Esophagus muscularis mucosa (tissue), 4 donors: Measurements from ENCODE around the gene DUT. TPM values are rescaled to one million over a fixed set of nuclear protein-coding genes. Genes with fewer than 3 reads are reported as not detected.

Source experiments
- DNase-seq: peaks from one replicate; pipeline ENCODE4 v3.0.0-alpha.2; 2017; ENCODE audit errors: extremely low spot score
- H3K27ac ChIP-seq, 4 donors: fragments of 200-600 bp; sonication (generic); replicated peaks in 1 of 4; 1 replicate in 3 of 4; 2 replicates in 1 of 4; pipeline ENCODE4 v1.5.1; 2016 to 2019; ENCODE audit warnings: mild to moderate bottlenecking in 1 of 4
- H3K27me3 ChIP-seq, 4 donors: fragments of 200-600 bp; sonication (generic); one replicate each; pipeline versions ENCODE4 v1.5.1 to v1.6.0; 2016 to 2019
- H3K36me3 ChIP-seq, 4 donors: fragments of 200-600 bp; sonication (generic); one replicate each; pipeline ENCODE4 v1.5.1; 2016 to 2019
- H3K4me1 ChIP-seq, 4 donors: fragments of 200-600 bp; sonication (generic); one replicate each; pipeline ENCODE4 v1.5.1; 2016 to 2019
- H3K4me3 ChIP-seq, 4 donors: fragments of 200-600 bp; sonication (generic); 1 replicate in 2 of 4; 2 replicates in 2 of 4; pipeline ENCODE4 v1.5.1; 2016 to 2019; ENCODE audit warnings: mild to moderate bottlenecking in 4 of 4, moderate library complexity in 1 of 4
- H3K9me3 ChIP-seq, 4 donors: fragments of 200-600 bp; sonication (generic); 1 replicate in 3 of 4; 2 replicates in 1 of 4; pipeline ENCODE4 v1.5.1; 2016 to 2019
- CTCF ChIP-seq, 3 experiments: fragments of 200-600 bp in 2 of 3; fragments of 450-650 bp in 1 of 3; sonication (generic) in 2 of 3; IDR thresholded peaks; one replicate each; pipeline ENCODE4 v1.5.1; 2017 to 2019; ENCODE audit warnings: antibody characterized with exemption in 3 of 3, mild to moderate bottlenecking in 2 of 3, moderate library complexity in 1 of 3
- EP300 ChIP-seq: sonication (generic); formaldehyde crosslinking; IDR thresholded peaks from one replicate; pipeline ENCODE4 v1.6.1; 2017; ENCODE audit warnings: antibody characterized with exemption
- POLR2A ChIP-seq: fragments of 450-650 bp; IDR thresholded peaks from one replicate; pipeline ENCODE4 v1.6.1; 2017; ENCODE audit warnings: antibody characterized with exemption, moderate library complexity, mild to moderate bottlenecking, low read depth
- POLR2AphosphoS5 ChIP-seq, 2 donors: sonication (generic); formaldehyde crosslinking; IDR thresholded peaks; one replicate each; pipeline ENCODE4 v1.6.1; 2017; ENCODE audit warnings: antibody characterized with exemption in 2 of 2
- WGBS: methylation state at CpG from one replicate; pipeline ENCODE4 v1.1.5; 2018; 5-methylcytosine and 5-hydroxymethylcytosine counted together
- intact Hi-C: fragments of 100-400 bp; cut with DNase I; formaldehyde crosslinking; loops from one replicate; pipeline ENCODE4 v1.15.1; 2023
- total RNA-seq, 4 donors: library from RNA; depleted of rRNA; stranded (reverse); fragments of >200 nt; gene quantifications; one replicate each; pipeline versions ENCODE4 v1.1.0 to v1.2.1, GENCODE V29; 2016

The DUT gene
- total RNA-seq, 4 donors from 2014 or later = 82.0 to 121 (median 92.8) TPM

GRCh38 chr15:48352474-48353072 lies 21.3 kb downstream of the DUT start:
- Histone ChIP-seq H3K4me3 (no peak overlapping the region), H3K27ac (no peak overlapping the region), H3K9me3 (no peaks in the 10 kb centered on the region), H3K36me3 (no peaks in the 10 kb centered on the region), H3K27me3 (no peaks in the 10 kb centered on the region), H3K4me1 (peaks cover 0 to 4% (median 0%) of the 10 kb centered on the region in 4 donors)
- DNase-seq = no peak
- no peak for TF ChIP-seq POLR2A
- TF ChIP-seq CTCF (IDR thresholded peaks at IDR 0.05) = peak; percentile 65 to 88 (median 70)
- 2% methylated on average over 6 of the region's 6 CpGs for WGBS
- intact Hi-C loops = loop anchor here (10.0 kb wide), 1 partner anchor 292 kb away; the partner anchor contains the start of gene FBN1

- Histone ChIP-seq H3K9me3 (no peaks in the 10 kb centered on the region), H3K27me3 (no peaks in the 10 kb centered on the region), H3K27ac (no peak overlapping the region), H3K4me1 (peaks cover 0 to 12% (median 7%) of the 10 kb centered on the region in 4 donors), H3K4me3 (no peak overlapping the region), H3K36me3 (no peaks in the 10 kb centered on the region)
- no peak for DNase-seq
- intact Hi-C loops = loop anchor here (10.0 kb wide), 1 partner anchor 290 kb away; the partner anchor contains the start of gene FBN1
- TF ChIP-seq CTCF (IDR thresholded peaks at IDR 0.05) (no peak), POLR2A (no peak), POLR2AphosphoS5 (IDR thresholded peaks at IDR 0.05) (no peak), EP300 (no peak)
- 57% methylated on average over 9 of the region's 9 CpGs for WGBS
These were observed 23.6 kb downstream of the DUT start for GRCh38 chr15:48354694-48355303.

- no peak for TF ChIP-seq EP300
- TF ChIP-seq POLR2A = no peak
- TF ChIP-seq POLR2AphosphoS5 (IDR thresholded peaks at IDR 0.05) = no peak
- TF ChIP-seq CTCF (IDR thresholded peaks at IDR 0.05) = no peak
- Histone ChIP-seq H3K9me3 (no peaks in the 10 kb centered on the region), H3K4me1 (peaks cover 0 to 12% (median 7%) of the 10 kb centered on the region in 4 donors), H3K27me3 (no peaks in the 10 kb centered on the region), H3K36me3 (no peaks in the 10 kb centered on the region), H3K4me3 (no peak overlapping the region), H3K27ac (no peak overlapping the region)
- intact Hi-C loops = loop anchor here (10.0 kb wide), 1 partner anchor 289 kb away; the partner anchor contains the start of gene FBN1
- 74% methylated on average over 5 of the region's 6 CpGs for WGBS
- no peak for DNase-seq
These were observed 24.1 kb downstream of the DUT start for GRCh38 chr15:48355377-48355776.

GRCh38 chr15:48358229-48359152 lies 27.3 kb downstream of the DUT start:
- Histone ChIP-seq H3K27ac (peak overlapping the region in 3 of 4 donors; percentile 13 to 45 (median 37)), H3K36me3 (no peaks in the 10 kb centered on the region), H3K4me3 (no peak overlapping the region), H3K4me1 (peaks cover 0 to 12% (median 7%) of the 10 kb centered on the region in 4 donors), H3K9me3 (no peaks in the 10 kb centered on the region), H3K27me3 (no peaks in the 10 kb centered on the region)
- 22% methylated on average over 3 of the region's 3 CpGs for WGBS
- DNase-seq = no peak
- TF ChIP-seq POLR2AphosphoS5 (IDR thresholded peaks at IDR 0.05) (no peak), CTCF (IDR thresholded peaks at IDR 0.05) (peak; percentile 45 to 64 (median 53))
- intact Hi-C loops = loop anchor here (10.0 kb wide), 1 partner anchor 286 kb away; the partner anchor contains the start of gene FBN1
